Measurements from ENCODE around the gene OVAAL.

The OVAAL gene

GRCh38 chr1:180597520-180597919, 38.8 kb downstream of the OVAAL start:
- Histone ChIP-seq H3K79me2 (ENCODE audit: control insufficient read depth, low read length) (no peaks in the 10 kb centered on the region), H3K4me1 (ENCODE audit: control insufficient read depth, low read length) (no peaks in the 10 kb centered on the region), H4K20me1 (ENCODE audit: control insufficient read depth, insufficient read depth, low read depth, low read length) (no peaks in the 10 kb centered on the region), H3F3A (ENCODE audit: control insufficient read depth, insufficient read depth) (no peaks in the 10 kb centered on the region), H3K4me3 (ENCODE audit: low read length) (no peak overlapping the region), H3K27me3 (ENCODE audit: control insufficient read depth, low read length) (peaks cover 4% of the 10 kb centered on the region), H3K9me2 (replicated peaks; ENCODE audit: control insufficient read depth, low read length) (no peaks in the 10 kb centered on the region), H3K36me3 (ENCODE audit: control insufficient read depth, low read length) (no peaks in the 10 kb centered on the region), H3K9me3 (ENCODE audit: control insufficient read depth, insufficient read depth, low read length) (no peaks in the 10 kb centered on the region), H3K27ac (ENCODE audit: low read depth, low read length) (no peak overlapping the region), H3K4me2 (ENCODE audit: low read length) (no peak overlapping the region)
- TF ChIP-seq, protein P1, sequence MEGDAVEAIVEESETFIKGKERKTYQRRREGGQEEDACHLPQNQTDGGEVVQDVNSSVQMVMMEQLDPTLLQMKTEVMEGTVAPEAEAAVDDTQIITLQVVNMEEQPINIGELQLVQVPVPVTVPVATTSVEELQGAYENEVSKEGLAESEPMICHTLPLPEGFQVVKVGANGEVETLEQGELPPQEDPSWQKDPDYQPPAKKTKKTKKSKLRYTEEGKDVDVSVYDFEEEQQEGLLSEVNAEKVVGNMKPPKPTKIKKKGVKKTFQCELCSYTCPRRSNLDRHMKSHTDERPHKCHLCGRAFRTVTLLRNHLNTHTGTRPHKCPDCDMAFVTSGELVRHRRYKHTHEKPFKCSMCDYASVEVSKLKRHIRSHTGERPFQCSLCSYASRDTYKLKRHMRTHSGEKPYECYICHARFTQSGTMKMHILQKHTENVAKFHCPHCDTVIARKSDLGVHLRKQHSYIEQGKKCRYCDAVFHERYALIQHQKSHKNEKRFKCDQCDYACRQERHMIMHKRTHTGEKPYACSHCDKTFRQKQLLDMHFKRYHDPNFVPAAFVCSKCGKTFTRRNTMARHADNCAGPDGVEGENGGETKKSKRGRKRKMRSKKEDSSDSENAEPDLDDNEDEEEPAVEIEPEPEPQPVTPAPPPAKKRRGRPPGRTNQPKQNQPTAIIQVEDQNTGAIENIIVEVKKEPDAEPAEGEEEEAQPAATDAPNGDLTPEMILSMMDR (IDR thresholded peaks at IDR 0.05; ENCODE audit: low read depth, low read length, poor library complexity, severe bottlenecking): no peak

DNA sequence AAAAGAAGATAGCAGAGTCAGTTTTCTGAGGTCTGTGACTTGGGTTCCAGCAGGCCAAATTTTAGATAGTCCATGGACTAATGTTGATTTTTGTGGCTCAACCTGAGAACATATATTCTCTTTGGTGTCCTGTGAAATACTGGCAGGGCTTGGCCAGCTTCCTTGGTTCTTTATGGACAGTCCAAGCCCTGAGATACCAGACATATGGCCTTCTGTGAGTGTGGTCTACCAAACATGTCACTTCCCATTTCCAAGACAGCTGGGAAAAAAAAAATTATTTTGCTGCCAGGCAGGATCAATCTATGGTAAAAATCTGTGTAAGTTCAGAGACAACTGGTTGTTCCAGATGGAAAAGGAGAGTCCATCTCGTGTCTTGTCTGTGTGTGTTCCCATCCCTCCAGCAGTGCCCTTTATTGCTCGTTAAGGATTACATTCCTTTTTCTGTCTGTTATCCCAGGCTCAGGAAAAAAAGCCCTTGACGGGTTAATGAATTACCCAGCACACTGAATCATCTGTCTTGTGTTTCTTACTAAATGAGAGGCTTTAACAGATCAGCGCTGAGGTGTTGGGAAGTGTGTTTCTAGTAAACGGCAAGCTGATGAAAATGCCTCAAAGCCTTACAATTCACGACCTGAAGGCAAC, 39.7 kb downstream of the OVAAL start:
- Histone ChIP-seq H3F3A (ENCODE audit: control insufficient read depth, insufficient read depth) (no peaks in the 10 kb centered on the region), H3K4me2 (ENCODE audit: low read length) (no peak overlapping the region), H3K27me3 (ENCODE audit: control insufficient read depth, low read length) (peaks cover 4% of the 10 kb centered on the region; the same call in 1 of the 2 replicates), H4K20me1 (ENCODE audit: control insufficient read depth, insufficient read depth, low read depth, low read length) (no peaks in the 10 kb centered on the region), H3K9me3 (ENCODE audit: control insufficient read depth, insufficient read depth, low read length) (no peaks in the 10 kb centered on the region), H3K27ac (ENCODE audit: low read depth, low read length) (no peak overlapping the region), H3K9me2 (replicated peaks; ENCODE audit: control insufficient read depth, low read length) (no peaks in the 10 kb centered on the region), H3K4me3 (ENCODE audit: low read length) (no peak overlapping the region), H3K36me3 (ENCODE audit: control insufficient read depth, low read length) (no peaks in the 10 kb centered on the region), H3K79me2 (ENCODE audit: control insufficient read depth, low read length) (no peaks in the 10 kb centered on the region), H3K4me1 (ENCODE audit: control insufficient read depth, low read length) (no peaks in the 10 kb centered on the region)
- TF ChIP-seq, protein P1 (IDR thresholded peaks at IDR 0.05; ENCODE audit: low read depth, low read length, poor library complexity, severe bottlenecking): no peak
- no peak for TF ChIP-seq EZH2phosphoT487 (IDR thresholded peaks at IDR 0.05; ENCODE audit: borderline replicate concordance, low read length)

- H3K79me2 ChIP-seq (ENCODE audit: control insufficient read depth, low read length): no peaks in the 10 kb centered on the region
- no peaks in the 10 kb centered on the region for H3K36me3 ChIP-seq (ENCODE audit: control insufficient read depth, low read length)
- no peaks in the 10 kb centered on the region for H3K9me2 ChIP-seq (replicated peaks; ENCODE audit: control insufficient read depth, low read length)
- H3K27ac ChIP-seq (ENCODE audit: low read depth, low read length): no peak overlapping the region
- no peaks in the 10 kb centered on the region for H3F3A ChIP-seq (ENCODE audit: control insufficient read depth, insufficient read depth)
- H3K9me3 ChIP-seq (ENCODE audit: control insufficient read depth, insufficient read depth, low read length): no peaks in the 10 kb centered on the region
- H3K4me2 ChIP-seq (ENCODE audit: low read length): no peak overlapping the region
- H3K27me3 ChIP-seq (ENCODE audit: control insufficient read depth, low read length): peaks cover 4% of the 10 kb centered on the region; the same call in 1 of the 2 replicates
- TF ChIP-seq, protein P1 (IDR thresholded peaks at IDR 0.05; ENCODE audit: low read depth, low read length, poor library complexity, severe bottlenecking): no peak
- no peak for TF ChIP-seq EZH2phosphoT487 (IDR thresholded peaks at IDR 0.05; ENCODE audit: borderline replicate concordance, low read length)
- H3K4me3 ChIP-seq (ENCODE audit: low read length): no peak overlapping the region
- no peaks in the 10 kb centered on the region for H4K20me1 ChIP-seq (ENCODE audit: control insufficient read depth, insufficient read depth, low read depth, low read length)
- no peaks in the 10 kb centered on the region for H3K4me1 ChIP-seq (ENCODE audit: control insufficient read depth, low read length)
Measured at GRCh38 chr1:180600343-180600742, 41.6 kb downstream of the OVAAL start.

All from DOHH2 (cell line).